HG03139 (cell line): ENCODE data around the gene CC2D2A.
A peak's percentile ranks its signal among the peaks of the same experiment; 100 is the strongest.

Experiments
- ATAC-seq: cut with Tn5 transposase; IDR thresholded peaks from one replicate; pipeline ENCODE4 v1.9.1; 2021; ENCODE audit not compliant: unreplicated experiment

CC2D2A gene

DNA sequence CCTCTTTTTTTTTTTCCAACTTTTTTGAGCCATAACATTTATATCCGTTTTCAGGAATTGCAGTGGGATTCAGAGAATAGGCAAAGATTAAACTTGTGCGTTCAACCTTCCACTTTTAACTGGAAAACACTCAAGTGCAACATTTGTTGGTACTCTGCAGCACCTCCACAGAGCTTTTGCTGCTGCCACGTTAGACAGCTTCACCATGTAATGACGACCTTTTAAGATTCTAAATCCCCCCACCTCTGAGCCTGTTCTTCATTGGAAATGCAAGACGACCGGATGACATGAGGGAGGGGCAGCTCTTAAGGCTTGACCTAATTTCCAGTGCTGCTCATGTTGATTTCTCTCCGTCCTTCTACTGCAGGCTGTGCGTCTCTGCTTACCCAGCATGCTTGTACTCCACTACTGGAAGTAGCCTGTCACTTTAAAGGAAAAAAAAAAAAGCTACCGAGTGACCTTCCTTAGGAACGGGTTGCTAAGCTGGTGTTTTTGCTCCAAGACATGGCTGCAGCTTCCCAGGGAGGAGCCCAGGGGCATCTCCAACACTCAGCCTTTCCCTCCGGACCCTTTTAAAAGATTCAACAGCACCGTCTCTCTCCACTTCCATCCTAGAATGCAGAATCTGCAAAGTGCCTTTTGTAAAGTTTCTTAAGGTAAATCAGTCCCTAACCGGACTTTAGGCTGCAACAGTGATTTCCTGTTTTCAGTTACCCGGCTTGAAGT lies at the start of gene CC2D2A:
Gene CC2D2A, plus strand, starts transcription at position 481 of the 726 bp plus-strand sequence. CDS start 6,051 bp downstream, outside the sequence.
- ATAC-seq = no peak

DNA sequence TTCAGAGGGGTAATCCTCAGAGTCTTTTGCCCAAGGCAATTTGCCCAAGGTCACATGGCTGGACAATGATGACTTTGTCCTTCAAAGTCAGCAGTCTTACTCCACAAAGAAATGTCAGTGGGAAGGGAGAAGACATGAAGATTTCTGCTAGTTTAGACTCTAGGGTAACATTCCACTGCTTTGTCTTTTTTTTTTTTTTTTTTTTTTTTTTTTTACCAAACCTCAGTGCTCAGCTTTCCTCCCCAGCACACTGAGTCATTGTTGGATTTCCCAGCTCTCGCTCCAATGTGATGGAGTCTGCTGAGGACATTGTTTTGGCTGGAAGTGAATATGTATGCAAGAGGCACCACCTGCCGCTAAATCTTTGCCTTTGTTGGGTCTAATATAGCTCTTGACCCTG lies 49.0 kb upstream of the CC2D2A start:
- ATAC-seq = no peak

DNA sequence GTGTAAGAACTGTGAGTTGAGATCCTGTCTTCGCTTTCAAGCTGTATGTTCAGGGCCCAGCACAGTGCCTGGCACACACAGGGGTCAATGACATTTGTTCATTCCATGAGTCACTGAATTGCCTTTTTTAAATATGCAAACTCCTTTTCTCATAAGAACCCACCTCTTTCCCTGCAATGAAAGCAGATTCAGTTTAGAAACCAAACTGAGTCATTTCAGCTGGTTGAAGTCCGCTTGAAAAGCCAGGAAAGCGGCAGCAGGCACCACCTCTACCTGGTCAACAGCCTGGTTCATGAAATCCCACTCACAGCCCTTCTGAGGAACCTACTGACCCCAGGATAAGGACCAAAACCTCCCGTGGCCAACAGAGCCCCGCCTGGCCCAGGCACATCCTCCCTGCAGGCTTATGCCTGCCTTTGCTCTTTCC lies 46.4 kb upstream of the CC2D2A start:
- no peak for ATAC-seq

DNA sequence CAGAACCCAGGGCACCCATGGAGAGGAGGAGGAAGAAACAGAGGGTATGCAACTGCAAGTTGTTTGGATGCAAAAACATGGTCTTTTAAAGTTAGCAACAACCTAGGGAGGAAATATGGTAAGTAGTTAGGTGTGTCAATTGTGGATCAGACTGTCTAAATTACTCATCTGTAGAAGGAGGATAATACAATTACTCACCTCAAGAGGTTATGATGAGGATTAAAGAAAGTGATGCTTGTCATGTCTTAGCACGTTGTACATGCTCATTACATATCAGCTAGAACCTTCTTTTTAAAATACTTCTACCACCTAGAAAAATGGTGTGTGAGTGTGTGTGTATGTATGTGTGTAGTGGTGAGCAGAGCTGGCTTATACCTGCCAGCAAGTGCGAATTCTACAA lies 44.2 kb upstream of the CC2D2A start:
- no peak for ATAC-seq

DNA sequence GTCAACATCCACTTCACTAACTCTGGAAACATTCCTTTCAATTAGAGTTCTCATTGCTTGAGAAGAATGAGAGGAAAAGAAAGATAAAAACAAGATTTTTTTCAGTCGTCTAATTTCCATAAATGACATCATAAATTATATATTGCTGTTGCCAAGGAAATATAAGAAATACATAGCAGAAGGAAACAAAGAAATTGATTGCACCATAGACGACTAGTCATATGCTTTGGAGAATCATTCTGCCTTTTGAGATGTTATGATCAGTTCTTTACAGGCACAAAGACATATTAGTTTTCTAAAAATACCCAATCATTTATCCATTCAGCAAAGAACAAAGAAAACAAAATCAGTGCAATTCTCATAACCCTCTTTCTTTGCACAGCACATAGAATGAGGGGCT lies 42.5 kb upstream of the CC2D2A start:
- no peak for ATAC-seq

DNA sequence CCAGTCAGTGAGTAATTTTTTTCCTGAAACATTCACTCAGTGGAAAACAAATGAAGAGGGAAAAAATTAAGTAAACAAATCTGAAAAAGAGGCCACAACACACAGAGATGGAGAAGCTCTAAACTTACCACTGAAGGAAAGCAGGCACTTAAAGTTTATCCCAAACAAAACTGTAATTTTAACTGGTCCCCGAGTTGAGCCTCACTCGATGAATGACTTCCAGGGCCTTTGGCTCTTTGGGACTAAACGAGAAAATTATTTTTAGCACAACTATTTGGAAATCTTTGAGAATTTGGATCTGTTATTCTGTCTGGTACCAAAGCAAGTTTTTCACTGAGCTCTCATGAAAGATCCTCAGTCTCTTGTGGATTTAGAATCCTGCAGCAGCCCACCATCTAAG lies 42.0 kb upstream of the CC2D2A start, which contains the start of gene C1QTNF7:
Gene C1QTNF7, plus strand, starts transcription at position 333 of the 400 bp plus-strand sequence. CDS start 7,711 bp downstream, outside the sequence.
- ATAC-seq = no peak

DNA sequence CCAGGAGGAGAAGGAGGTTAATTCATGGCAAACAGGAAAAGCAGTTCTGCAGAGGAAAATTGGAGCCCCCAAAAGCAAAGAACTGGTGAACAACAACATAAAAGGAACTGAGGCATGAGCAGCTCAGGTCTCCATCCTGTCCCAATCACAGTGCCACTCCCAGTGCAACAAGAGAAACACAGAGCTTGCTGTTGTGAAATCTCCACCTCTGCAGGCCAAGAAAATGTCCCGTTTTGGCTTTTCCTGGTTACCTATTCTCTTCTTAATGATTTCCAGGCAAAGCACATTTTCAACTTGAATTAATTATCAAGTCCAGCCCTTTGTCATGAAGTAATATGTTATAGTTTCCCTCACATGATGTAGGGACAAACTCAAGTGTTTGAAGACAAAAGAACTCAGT lies 41.1 kb upstream of the CC2D2A start:
- no peak for ATAC-seq

DNA sequence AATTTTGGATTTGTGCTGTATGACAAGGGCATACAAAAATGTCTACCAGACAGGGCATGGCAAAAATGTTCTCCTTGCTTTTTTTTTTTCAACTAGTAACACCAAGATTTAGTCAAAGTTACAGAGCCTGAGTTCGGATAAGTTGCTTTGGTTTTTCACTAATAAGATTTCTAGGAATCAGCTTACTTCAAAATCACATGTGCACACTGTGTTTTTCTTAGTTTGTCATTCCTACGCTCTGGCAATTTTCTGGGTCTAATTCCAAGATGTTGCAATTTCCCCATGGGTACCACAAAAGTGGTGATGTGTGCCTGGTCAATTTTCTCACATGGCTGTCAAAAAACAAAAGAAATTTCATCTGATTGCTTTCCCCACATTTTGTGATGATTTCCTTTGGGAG lies 35.6 kb upstream of the CC2D2A start:
- ATAC-seq = no peak

DNA sequence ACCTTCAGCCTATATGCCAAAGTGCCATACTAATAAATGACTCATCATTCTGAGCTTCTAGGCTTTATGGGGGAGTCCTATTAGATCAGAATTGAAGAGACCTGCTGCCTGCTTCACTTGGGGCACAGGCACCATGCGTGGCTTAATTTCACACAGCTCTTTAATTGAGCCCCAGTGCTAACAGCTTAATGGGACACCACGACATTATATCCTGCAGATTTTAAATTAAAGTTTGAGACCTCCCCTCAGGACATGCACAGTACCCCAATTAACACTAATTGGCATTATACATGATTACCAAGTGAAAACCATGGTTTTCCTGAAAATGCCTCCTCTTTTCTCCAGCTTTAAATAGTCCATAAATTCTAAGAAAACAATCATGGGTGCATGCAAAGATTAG lies 35.0 kb upstream of the CC2D2A start:
- no peak for ATAC-seq

DNA sequence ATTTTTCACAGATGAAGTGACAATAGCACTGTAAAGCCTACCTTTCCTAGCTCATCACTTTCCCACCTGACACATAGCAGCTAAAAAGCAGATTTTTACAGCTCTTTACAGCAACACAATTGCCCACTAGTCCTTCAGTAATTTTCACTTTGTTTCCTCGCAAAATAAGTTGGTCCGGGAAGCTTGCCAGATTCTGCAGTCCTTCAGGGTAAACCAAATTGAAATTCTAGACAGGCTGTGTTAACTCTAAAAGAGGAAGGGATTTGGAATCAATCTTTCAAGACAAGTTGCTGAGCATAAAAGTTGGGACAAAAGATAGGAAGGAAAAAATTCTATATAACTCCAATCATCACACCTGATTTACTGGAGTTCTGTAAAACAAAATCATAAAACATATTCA lies 33.2 kb upstream of the CC2D2A start:
- ATAC-seq = no peak

DNA sequence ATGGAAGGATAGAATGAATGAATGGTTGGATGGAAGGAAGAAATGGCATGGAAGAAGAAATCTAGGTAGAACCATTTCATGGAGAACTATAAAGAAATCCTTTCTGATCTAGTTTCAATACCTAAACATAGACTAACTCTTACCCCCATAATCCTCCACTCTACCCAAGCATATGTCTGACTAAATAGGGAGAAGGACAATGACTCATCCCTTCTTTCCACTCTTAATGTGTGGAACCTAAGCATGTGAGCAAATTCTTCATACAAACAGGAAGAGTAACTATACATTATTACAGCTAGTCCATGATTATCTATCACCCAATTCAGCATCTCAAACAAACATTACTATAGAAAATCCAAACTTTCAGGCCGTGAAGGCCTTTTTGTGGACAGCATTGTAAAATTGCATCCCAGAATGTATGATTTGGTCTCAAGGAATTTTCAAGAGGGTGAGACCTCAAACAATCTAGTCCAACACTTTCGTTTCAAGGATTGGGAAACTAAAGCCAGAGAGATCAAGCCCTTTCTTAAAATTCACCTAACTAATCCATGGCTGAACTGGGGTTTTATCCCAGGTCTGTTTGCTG lies 30.6 kb upstream of the CC2D2A start:
- no peak for ATAC-seq

DNA sequence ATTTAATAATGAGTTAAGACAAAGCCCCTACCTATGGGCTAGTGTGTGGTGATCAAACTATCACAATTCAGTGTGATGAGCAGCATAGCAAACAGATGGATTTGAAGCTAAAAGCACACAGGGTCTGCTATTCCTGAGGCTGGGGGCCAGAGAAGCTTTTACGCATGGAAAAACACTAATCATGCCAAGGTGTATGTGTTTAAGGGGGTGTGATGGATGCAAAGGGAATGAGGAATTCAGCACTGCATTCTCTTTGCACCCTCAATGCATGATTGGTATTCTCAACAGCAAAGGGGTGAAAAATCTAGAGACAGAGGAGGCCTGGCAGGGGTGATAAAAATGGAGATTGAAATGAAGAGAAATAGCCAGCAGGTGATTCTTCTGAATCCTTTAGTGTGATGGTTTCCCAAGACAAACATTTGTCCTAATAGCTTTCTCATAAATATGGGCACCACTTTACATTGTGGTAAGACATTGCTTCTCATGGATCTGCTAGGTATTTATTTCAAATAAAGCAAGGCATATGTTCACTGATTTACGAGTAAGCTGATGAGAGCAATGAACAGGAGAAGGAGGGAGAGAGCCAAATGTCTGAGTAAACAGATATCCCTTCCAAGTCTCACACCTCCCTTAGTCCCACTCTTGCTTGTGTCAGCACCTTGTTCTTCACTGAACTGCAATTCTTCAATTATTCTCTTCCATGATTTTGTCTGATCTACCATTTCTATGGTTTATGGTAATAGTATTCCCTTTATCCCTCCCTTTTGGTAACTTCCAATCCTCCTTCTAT lies 26.1 kb upstream of the CC2D2A start:
- no peak for ATAC-seq

DNA sequence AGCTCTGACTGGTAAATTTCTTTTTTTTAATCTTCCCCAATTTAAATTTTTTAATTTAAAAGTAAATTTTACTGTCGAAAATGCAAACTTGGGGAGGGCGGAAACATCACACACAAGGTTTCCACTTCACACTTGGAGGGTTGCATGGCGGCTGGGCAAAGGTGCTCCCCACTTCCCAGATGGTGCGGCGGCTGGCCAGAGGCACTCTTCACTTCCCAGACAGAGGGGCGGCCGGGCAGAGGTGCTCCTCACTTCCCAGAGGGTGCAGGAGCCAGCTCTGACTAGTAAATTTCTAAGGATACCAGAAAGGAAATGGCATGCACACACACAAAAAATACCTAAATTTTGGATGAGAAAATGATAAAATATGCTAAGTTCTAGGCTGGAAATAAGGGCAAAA lies 25.4 kb upstream of the CC2D2A start:
- ATAC-seq = no peak

DNA sequence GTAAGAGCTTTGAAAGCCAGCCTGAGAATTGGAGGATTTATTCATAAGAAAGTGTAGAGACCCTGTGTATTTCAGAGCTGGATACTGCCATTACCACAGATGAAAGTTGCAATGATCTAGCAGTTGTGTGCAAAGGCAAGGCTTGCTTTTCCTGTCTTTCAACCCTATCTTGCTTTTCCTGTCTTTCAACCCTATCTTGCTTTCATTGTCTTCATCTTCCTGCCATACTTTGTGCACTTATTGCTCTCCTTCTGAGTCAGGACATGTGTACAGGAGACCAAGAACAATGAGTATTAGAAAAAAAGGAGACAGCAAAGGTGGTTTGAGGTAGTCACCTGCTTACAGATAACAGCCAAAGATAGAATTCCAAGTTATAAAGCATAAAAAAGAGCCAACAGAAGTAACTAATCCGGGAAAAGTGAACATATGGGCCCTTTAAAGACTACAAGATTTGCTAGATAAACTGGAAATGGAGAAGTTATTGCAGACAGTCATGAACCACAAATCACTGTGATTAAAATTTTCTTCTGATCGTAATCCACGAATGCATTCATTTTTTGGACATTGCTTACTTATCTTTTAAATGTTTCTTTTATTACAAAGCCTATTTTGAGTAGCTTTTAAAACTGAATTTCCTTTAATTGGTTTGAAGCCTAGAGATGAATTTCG lies 24.7 kb upstream of the CC2D2A start:
- ATAC-seq = no peak

DNA sequence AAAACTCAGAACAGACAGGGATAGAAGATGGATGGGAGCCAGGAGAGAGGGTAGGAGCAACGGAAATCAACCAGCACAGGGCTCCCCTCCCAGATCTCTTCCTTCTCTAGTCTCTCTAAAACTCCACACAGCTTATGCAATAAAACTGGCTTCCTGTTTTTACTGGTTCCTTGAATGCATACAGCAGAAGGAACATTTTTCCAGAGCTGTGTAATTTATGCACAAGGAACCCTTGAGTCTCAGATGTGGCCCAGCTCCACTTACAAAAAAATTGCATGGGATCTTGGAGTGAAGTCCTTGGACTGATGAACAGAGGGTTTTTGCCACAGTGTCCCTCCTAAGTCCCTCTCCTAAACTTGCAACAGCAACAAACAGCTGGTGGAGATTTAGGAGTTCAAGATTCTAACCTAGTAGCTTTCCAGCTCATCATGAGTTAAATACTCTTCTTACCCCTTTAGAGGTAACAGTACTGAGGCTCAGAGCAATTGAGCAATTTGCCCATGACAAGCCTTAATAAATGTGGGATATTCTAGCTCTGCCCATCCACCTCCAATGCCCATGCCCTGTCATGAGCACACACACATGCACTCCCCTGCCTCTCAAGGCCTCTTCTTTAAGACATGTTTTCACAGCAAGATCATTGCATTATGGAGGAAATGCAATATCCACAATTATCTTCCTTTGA lies 18.4 kb upstream of the CC2D2A start:
- no peak for ATAC-seq

DNA sequence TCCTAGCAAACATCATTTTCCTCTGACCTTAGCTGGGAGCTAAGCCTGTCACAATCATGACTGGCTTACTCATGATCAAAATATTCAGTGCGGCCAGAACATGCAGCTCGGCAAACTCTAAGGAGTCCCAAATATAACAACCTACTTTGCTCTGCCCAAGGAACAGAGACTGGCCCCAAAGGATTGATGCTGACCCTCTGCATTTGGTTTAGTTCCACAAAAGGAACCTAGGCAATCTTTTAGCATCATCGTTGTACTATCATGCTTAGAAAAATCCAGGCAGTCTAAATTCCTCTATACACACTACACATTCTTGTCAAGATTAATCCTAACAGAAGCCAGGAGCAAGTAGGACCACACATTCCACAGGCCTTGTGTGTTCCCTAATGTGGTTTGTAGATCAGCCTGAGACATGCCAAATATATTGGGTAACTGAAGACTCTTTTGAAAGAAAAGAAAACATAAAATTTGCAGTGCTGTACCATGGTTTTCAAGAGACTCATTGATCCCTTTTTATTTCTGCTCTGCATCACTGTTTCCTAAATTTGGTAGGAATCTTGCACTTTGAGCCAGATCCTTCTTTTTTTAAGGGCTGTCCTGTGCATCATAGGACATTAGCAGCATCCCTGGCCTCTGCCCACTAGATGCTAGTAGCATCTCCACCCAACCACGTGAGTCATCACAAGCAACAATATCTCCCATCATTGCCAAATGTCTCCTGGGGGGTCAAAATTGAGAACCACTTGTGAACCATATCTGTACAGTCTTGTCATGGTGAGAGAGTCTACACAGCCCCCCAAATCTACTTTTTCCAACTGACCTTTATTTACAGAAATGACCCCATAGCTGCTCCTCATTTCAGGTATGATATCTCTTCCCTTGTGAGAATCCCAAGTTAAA lies 17.6 kb upstream of the CC2D2A start:
- no peak for ATAC-seq

DNA sequence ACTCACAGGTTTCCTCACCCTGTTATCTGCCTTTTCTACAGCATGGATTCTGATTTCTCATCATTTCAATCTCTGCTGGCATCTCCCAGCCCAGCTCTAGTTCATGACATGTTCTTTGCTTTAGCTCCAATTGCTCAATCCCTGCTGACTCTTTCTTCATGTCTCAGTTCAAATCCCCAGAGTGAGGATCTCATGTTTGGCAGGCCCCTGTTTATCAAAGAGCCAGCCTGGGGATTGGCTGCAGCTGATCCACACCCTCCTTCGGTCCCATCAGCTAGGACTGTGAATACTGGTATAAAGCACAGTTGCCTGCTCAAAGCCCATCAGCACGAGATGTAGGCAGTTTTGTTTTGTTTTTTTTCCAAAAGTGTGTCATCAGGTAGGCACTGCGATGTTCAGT lies 14.4 kb upstream of the CC2D2A start:
- no peak for ATAC-seq

DNA sequence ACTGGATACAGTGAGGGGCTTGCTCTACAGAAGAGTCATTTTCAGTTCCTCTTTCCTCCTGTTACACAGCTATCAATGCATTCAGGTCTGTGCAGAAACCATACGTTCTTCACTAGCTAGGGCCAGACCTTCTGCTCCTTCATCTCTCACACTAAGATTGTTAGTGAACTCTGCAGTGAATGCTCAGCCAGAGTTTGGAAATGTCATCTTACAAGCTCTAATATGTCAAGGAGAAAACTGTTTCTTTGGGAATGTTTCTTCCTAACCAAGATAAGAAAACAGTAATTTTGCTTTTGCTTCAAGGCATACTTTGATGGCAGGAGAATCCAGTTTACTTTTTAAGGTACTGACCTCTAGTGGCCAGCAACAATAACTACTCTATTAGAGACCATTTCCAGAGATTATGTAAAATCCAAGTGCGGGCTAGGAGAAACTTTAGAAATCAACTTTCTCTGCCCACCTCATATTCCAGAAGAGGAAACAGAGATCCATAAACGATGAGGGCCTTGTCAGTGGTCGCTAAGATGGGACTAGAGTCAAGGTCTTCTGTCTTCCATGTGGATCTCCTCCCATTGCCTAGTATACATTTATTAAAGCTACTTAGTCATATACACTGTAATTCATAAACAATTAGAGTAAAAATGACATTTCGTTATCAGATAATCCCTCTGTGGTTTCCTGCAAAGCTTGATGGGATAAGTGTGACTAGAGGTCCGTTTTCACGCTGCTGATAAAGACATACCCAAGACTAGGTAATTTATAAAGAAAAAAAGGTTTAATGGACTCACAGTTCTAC lies 12.1 kb upstream of the CC2D2A start:
- peak; percentile 93 for ATAC-seq

DNA sequence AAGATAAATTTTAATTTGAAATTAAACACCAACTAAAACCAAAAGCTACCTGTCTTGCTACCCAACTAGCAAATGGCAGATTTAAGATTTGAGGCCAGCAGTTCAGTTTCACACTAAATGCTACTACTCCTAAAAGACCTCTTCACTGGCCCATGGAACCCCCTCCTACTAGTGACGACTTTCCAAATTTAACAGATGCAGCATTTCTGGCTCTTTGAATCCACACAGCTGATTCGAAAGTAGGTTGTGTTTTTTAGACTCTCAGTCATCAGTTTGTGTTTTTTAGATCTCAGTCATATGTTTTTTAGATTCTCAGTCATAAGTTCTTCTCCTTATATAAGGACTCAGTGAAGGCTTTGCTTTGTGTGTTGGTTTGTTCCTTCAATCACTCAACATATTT lies 11.1 kb upstream of the CC2D2A start:
- no peak for ATAC-seq
